ENCODE data around the gene OR2V2.
"Not testable (repeated sequence)": the region's sequence is repeated elsewhere in the genome, so short reads cannot be mapped to it uniquely, and the experiment has no call there.

The OR2V2 gene

GRCh38 chr5:181105391-181106025, 41.9 kb upstream of the OR2V2 start:
- no peak overlapping the region for H3K4me3 ChIP-seq (ENCODE audit: low read length)
- TF ChIP-seq CTCF (IDR thresholded peaks at IDR 0.05; ENCODE audit: insufficient read depth, low read depth, low read length, missing control alignments), result no peak
- DNase-seq (ENCODE audit: low read depth), result no peak

DNA sequence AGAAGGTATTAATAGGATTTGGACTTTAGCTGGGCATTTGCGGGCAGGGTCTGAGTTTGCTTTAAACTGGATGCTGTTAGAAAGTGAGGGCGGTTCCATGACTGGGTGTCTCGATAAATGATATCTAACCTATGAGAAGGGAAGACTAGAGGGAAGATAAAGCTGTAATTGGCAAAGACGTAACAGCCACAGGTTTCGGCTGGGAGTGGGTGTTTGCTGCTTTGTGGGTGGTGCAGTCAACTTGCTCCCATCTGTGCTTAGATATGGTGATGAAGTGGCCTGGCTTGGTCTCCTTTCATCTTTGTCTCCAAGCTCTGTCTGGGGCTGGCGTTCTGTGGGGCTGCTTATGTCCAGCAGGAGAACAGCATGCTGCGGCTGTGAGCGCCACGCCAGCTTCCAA, 39.7 kb upstream of the OR2V2 start:
- no peak for DNase-seq (ENCODE audit: low read depth)
- no peak for TF ChIP-seq CTCF (IDR thresholded peaks at IDR 0.05; ENCODE audit: insufficient read depth, low read depth, low read length, missing control alignments)
- H3K4me3 ChIP-seq (ENCODE audit: low read length), result no peak overlapping the region

DNA sequence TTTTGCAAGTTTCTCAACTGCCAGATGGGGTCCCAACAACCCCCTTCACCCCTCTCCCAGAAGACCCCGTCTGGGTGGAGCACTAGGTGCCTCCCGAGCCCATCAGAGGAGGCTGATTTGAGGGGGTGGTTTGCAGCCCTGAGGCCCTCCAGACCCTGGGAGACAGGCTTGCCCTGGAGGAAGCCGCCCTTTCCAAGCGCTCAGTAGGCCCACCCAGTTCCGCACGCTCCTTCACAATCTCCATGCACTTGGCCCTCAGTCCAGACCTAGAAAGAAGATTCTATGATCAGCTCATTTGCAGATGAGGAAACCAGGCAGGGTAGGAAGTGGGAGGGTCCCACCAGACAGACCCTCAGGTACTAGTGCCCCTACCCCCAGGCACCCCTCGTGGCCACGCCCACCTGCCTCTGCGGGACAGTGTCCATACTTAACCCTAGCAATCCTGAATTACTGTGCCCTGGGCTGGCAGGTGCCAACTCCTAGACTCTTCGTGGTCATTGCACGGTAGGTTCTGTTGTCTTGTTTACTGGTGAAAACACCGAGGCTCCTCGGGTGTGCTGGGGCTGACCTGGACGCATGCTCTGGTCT, 38.7 kb upstream of the OR2V2 start:
- H3K4me3 ChIP-seq (ENCODE audit: low read length), result no peak overlapping the region
- DNase-seq (ENCODE audit: low read depth), result no peak
- no peak for TF ChIP-seq CTCF (IDR thresholded peaks at IDR 0.05; ENCODE audit: insufficient read depth, low read depth, low read length, missing control alignments)

GRCh38 chr5:181109489-181110013, 37.8 kb upstream of the OR2V2 start:
- no peak for TF ChIP-seq CTCF (IDR thresholded peaks at IDR 0.05; ENCODE audit: insufficient read depth, low read depth, low read length, missing control alignments)
- no peak overlapping the region for H3K4me3 ChIP-seq (ENCODE audit: low read length)
- no peak for DNase-seq (ENCODE audit: low read depth)

DNA sequence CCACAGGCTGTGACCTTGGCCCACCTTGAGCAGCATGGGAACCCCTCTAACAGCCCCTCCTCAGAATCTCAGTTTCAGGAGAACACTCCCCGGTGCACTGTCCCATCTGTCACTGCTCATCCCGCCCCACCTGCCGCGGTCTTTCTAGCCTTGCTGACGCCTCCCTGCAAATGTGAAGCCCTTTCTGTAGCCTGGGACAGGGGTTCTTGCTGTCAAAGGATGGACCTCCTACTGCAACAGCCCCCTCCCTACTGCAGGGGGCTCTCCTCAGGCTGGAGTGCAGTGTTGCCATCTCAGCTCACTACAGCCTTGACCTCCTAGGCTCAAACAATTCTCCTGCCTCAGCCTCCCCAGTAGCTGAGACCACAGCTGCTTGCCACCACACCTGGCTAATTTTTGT, 36.4 kb upstream of the OR2V2 start:
- no peak for DNase-seq (ENCODE audit: low read depth)
- TF ChIP-seq CTCF (IDR thresholded peaks at IDR 0.05; ENCODE audit: insufficient read depth, low read depth, low read length, missing control alignments), result no peak
- no peak overlapping the region for H3K4me3 ChIP-seq (ENCODE audit: low read length)

- no peak for TF ChIP-seq CTCF (IDR thresholded peaks at IDR 0.05; ENCODE audit: insufficient read depth, low read depth, low read length, missing control alignments)
- H3K4me3 ChIP-seq (ENCODE audit: low read length), result no peak overlapping the region
- DNase-seq (ENCODE audit: low read depth), result no peak
Observed at GRCh38 chr5:181112476-181112875, 34.9 kb upstream of the OR2V2 start.

- not testable (repeated sequence) for H3K4me3 ChIP-seq (ENCODE audit: low read length); DNase-seq (ENCODE audit: low read depth)
Observed at GRCh38 chr5:181113572-181113971, 33.8 kb upstream of the OR2V2 start.
